Measurements from ENCODE around the gene FAM13A.

The FAM13A gene

GRCh38 chr4:88830598-88830997, 226.4 kb downstream of the FAM13A start:
- DNase-seq, result no peak

DNA sequence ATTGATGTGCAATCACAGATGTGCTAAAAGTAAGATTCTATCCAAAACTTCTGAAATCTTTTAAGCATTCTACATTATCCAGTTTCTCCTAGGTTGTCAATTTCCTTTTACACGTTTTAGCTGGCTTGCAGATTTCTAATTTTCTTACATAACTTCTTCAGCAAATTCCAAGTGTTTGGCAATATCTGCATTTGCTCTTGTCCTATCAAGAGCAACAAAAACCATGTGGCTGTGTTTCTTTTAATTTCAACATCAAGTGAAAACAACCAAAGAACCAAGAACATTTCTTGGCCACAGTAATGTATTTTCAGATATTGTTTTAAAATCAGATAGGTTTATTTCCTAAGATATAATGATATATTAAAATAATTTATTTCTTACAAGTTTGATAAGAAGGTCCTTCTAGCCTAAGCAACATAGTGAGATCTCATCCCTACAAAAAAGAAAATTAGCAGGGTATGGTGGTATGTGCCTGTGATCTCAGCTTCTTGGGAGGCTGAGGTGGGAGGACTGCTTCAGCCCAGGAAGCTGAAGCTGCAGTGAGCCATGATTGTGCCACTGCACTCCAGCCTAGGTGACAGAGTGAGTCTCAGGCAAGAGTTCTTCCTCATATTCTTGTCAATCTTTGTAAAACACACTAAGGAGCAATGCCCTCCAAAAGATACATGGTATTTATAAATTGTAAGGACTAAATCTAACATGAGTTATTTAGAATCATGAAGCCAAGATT, 228.0 kb downstream of the FAM13A start:
- DNase-seq, result no peak

- DNase-seq, result no peak
Measured at GRCh38 chr4:88827442-88827841, 229.5 kb downstream of the FAM13A start.

DNA sequence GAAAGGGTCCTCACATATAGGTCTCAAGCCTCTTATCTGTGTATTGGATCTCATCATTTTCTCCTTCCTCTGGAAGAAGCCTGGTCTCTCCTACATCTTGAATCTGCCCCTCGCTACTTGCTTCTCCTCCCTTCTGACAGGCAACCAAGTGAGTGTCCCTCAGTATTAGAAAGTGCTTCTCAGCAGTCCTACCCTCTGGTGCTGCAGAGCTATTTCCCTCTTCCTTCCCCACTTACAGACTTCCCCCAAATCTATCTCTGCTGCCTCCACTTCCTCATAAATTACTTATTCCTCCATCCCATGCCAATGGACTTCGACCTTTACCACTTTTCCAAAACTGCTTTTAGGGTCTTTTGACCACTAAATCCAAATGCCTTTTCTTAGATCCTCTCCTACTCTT, 230.2 kb downstream of the FAM13A start:
- DNase-seq, result no peak

- no peak for DNase-seq
Measured at GRCh38 chr4:88825931-88826330, 231.1 kb downstream of the FAM13A start.

DNA sequence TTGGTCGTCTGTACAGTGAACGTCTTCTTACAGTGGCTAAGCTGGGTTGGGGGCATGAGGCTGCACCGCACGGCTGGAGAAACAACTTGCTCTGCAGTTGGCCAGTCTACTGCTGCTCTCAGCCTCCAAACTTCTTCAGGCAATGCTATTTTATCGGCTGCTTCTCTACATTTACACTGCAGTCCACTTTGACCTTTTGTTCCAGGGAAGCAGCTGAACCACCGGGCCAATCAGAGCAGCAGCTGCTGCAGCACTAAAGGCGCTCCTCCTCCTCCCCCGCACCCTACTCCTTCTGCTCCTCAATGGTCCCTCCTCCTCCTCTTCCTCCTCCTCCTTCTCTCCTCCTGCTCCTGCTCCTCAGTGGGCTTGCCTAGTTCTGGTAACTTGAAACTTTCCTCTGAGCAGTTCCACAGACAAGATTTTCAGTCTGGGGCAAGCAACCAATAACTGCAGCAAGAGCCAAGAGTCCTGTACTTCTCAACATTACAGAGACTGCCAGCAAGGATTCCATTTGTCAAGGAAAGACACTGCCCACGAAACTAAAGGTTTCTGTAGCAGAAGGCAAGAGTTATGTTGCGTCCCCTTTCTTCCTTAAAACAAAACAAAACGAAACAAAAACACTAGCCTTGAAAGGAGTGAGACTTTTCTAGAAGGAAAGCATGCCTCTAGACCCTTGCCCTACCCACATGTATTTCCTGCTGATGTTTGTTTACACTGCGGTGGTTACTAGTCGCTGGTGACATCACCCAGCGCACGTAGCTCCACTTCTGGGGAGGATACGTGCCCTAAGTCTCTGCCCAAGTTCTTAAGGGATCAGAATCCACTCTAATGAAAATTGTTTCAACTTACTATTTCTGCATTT, 233.7 kb downstream of the FAM13A start:
- peak; percentile 78 for DNase-seq

DNA sequence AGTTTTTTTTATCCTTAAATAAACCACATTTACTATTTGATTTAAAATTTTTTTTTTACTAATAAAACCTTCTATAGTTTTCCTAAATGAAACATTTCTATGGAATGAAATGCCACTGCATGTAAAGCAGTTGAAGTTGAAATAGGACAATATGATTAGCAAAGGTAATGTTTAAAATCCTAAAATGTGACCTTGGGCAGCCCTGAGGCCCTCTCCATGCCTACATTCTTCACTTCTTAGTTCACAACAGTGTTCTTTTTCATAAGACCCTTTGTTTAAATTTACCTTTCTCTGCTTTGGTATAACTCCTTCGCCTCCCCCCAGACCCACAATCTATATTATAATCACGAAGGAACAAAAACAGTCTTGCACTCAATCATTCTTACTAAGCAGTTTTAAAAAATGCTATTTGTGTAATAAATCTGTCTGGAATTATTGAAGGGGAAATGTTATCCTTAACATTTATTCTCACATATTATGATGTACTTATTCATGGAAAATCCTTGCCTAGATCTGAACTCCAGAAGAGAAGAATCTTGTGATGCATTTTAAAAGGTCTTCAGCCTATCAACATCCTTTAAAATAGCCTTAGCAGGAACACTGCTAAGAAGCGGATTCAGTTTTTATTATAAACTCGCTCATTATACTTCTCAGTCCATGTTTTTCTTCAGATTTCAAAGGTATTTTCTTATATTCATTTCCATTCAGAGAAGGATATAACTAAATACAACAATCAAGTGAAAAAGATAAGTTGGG, 234.8 kb downstream of the FAM13A start:
- no peak for DNase-seq

- DNase-seq, result no peak
Measured at GRCh38 chr4:88821522-88821921, 235.5 kb downstream of the FAM13A start.

DNA sequence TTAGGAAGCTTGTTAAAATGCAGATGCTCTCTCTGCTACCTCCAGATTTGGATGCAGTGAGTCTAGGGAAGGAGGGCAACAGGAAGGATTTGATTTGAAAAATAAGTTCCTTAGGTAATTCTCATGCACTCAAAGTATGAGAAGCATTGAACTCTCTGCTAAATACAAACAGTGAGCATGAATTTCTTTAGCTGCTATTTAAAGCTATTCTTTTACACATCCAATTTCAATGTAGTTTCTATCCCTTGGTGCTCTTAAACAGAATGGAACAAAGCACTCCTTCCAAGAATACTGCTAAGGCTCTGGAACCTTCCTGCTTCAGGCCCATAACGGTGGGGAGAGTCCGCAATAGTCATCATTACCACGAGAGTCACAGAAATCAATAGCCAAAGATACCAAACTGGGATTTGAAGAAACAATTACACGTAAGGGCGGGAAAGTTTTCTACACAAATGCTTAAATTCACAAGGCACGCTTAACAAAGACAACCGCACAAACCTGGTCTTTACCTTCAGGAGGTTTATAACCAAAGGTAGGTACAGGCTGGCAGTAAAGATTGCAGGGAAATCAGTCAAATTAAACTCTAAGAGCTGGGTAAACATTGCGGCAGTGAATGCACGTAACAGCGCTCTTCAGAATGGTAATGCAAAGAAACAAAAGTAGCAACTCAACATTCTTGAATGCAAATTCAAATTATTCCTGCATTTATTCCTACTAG, 236.1 kb downstream of the FAM13A start:
- DNase-seq, result no peak

- DNase-seq, result no peak
Measured at GRCh38 chr4:88819818-88820697, 236.9 kb downstream of the FAM13A start.

DNA sequence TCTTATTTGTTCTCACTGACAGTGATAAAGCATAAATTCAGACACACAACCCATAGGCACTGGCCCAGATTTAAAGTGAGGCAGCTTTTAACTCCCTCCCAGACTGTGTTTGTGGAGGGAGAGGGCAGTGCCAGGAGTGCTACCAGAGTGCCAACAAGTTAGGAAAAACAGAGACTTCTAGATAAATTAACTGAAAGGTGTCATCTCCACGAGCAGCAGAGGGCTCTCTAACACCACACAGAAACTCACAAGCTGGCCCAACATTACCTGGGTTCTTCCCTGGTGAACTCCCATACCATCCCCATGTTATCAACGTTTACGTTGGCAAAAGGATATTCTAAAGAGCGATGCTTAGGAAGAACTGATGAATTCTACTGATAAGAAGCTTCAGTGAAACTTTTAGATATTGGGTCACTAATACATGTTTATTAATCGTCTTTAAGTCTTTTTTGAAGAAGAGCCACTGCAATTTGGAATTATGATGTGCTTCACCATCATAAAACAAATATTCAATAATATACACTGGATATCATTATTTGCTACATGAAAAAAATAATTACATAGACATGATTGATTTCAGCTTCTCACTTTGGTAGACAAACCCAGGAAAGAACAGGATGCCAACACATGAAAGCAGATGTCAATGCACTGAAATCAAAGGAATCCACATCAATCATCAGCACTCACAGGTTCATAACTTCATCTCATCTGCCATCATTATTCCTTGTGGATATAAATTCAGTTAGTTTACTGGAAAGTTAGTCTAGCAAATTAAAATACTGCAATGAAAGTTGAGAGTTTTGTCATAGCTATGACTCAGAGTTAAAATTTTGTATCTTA, 238.1 kb downstream of the FAM13A start:
- peak; percentile 46 for DNase-seq

DNA sequence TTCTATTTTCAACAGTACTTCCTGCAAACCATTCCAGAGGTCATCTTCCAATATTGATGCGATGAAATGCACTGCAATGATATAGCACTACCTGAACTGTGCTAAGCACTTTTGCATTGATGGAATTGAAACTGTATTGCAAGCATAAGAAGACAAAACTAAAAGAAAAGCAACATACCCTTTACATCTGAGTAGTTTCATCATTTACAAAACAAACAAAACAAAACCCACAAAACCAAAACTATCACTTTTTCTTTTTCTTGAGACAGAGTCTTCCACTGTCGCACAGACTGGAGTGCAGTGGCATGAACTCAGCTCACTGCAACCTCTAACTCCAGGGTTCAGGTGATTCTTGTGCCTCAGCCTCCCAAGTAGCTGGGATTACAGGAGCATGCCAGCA, 239.2 kb downstream of the FAM13A start:
- no peak for DNase-seq

- no peak for DNase-seq
Measured at GRCh38 chr4:88816360-88816759, 240.6 kb downstream of the FAM13A start.

GRCh38 chr4:88814043-88814617, 242.9 kb downstream of the FAM13A start:
- no peak for DNase-seq

DNA sequence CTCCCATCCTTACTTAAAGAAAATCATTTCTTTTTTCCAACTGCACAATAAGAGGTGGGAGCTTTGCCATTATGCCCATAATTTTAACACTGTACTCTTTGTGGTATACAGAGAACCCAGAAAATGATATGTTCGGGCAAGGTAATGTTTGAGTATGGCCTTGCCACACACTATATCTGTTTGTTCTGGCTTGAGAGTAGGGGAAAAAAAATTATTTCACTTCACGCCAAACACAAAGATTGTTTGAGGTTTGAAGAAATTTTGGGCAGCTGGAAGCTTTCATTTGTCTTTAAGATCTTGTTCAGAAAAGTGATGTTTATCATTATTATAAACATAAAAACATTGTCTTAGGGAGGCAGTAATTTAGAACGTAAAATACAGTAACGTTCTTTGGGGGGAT, 244.0 kb downstream of the FAM13A start:
- no peak for DNase-seq

DNA sequence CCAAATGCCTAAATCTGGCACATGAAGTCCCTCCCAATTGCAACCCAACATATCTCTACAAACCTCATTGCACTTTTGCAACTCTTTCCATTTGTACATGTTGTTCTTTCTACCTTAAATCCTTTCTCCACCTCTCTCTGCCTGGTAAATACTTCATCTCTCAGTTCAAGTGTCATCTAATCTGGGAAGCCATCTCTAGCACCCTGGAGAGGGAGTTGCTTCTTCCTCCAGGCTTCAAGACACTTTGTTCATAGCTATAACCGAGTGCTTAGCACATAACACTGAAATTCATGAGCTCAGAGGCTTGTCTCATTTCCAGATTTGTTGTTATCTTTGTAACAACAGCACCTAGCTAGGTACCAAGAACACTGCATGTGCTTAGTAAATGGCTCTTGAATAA, 244.6 kb downstream of the FAM13A start:
- DNase-seq, result no peak

DNA sequence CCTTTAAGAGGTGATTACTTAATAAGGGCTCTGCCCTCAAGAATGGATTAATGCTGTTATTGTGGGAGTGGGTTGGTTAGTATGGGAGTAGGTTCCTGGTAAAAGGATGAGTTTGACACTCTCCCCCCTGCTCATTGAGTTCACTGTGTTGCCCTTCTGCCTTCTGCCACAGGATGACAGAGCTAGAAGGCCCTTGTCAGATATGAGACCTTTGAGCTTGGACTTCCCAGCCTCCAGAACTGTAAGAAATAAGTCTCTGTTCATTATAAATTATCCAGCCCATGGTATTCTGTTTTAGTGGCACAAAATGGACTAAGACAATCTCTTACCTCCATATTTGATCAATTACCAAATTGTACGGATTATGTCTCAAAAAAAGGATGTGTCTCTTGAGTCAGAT, 245.1 kb downstream of the FAM13A start:
- DNase-seq, result no peak

DNA sequence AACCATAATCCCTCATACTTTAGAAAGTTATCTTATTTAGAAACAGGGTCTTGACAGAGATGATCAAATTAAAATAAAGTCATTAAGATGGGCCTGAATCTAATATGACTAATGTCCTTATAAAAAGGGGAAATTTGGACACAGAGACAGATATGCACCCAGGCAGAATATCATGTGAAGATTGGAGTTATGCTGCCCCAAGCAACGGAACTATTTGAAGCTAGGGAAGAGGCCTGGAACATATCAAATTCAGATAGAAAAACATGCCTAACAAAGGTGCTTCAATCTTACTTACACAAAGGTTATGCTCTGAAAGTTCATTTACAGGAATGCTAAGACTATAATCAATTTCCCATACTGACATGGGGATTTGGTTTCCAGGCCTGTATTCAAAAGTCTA, 246.7 kb downstream of the FAM13A start:
- DNase-seq, result no peak

DNA sequence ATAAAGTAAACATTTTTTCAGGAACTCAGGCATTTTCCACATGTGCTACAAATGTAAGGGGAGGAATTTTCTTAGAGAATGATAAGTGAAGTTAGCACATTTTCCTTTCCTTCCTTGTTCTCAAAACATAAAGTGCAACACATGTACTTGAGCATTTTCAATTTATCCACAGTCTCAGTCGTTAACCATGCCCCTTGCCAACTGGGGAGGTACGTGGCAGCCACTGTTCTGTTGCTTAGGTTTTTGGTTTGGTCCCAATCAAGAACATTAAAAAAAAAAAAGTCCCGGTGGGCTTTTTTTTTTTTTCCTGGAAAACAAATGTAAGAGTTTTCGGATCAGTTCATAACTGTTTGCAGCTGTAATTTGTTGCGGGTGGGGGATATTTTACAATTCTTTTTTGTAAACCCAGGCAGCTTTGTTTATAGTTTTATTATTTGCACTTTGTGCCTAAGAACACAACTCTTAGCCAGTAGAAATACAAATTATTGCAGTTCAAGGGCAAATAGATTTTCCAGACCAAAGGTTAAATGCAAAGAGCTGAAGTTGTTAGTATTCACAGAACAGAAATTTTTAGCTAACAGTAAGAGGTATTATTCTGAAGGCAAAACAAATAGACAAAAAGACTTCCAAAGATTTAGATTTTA, 247.3 kb downstream of the FAM13A start:
- no peak for DNase-seq

- DNase-seq, result no peak
Measured at GRCh38 chr4:88809101-88809500, 247.9 kb downstream of the FAM13A start.
